ENCODE measurements around the gene TIGD3. TPM values are rescaled to one million over a fixed set of nuclear protein-coding genes. Genes with fewer than 3 reads are reported as not detected.
"Not testable (repeated sequence)": the region's sequence is repeated elsewhere in the genome, so short reads cannot be mapped to it uniquely, and the experiment has no call there.

TIGD3 gene
- total RNA-seq, 4 donors from 2014 or later, result 0.19 to 0.26 (median 0.20) TPM; not detected in 1

DNA sequence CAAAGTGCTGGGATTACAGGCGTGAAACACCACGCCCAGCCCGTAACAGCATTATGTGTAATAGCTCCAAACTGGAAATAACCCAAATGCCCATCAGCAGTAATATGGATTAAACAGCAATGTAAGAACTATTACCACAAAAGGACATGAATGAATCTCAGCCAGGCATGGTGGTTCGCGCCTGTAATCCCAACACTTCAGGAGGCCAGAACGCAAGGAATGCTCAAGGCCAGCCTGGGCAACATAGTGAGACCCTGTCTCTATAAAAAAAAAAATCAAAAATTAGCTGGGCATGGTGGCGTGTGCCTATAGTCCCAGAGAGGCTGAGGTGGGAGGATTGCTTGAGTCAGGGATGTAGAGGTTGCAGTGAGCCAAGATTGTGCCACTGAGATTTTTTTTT, 24.0 kb upstream of the TIGD3 start:
- no peak for TF ChIP-seq CTCF (IDR thresholded peaks at IDR 0.05)
- TF ChIP-seq POLR2A (IDR thresholded peaks at IDR 0.05), result no peak
- no peak overlapping the region for H3K4me3 ChIP-seq (ENCODE audit: low read depth, poor library complexity, severe bottlenecking)
- intact Hi-C loops (cut with DNase I; ENCODE audit: low total_unique reads), result no loop called here
- 44 to 50% methylated on average over 7 of the region's 7 CpGs for WGBS, 2 donors
- no peak for DNase-seq (ENCODE audit: low spot score in 2 of 2)

DNA sequence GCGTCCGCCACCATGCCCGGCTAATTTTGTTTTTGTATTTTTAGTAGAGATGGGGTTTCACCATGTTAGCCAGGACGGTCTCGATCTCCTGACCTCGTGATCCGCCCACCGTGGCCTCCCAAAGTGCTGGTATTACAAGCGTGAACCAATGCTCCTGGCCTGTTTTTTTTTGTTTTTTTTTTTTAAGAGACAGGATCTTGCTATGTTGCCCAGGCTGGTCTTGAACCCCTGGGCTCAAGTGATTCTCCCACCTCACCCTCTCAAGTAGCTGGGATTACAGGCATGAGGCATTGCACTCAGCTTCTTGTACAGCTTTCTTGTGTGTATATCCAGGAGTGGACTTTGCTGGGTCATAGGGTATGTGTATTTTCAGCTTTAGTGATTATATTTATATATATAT, 22.0 kb upstream of the TIGD3 start:
- intact Hi-C loops (cut with DNase I; ENCODE audit: low total_unique reads); DNase-seq (ENCODE audit: low spot score in 2 of 2); H3K4me3 ChIP-seq (ENCODE audit: low read depth, poor library complexity, severe bottlenecking): not testable (repeated sequence)
- WGBS, 2 donors, result 93 to 95% methylated on average over 9 of the region's 9 CpGs

- intact Hi-C loops (cut with DNase I; ENCODE audit: low total_unique reads), result no loop called here
- no peak for DNase-seq (ENCODE audit: low spot score in 2 of 2)
- H3K4me3 ChIP-seq (ENCODE audit: low read depth, poor library complexity, severe bottlenecking), result peak overlapping the region; percentile 84
- 21 to 23% methylated on average over 5 of the region's 5 CpGs for WGBS, 2 donors
- TF ChIP-seq CTCF (IDR thresholded peaks at IDR 0.05), result no peak
- TF ChIP-seq POLR2A (IDR thresholded peaks at IDR 0.05), result no peak
These were observed 19.8 kb upstream of the TIGD3 start for GRCh38 chr11:65334696-65335295.

DNA sequence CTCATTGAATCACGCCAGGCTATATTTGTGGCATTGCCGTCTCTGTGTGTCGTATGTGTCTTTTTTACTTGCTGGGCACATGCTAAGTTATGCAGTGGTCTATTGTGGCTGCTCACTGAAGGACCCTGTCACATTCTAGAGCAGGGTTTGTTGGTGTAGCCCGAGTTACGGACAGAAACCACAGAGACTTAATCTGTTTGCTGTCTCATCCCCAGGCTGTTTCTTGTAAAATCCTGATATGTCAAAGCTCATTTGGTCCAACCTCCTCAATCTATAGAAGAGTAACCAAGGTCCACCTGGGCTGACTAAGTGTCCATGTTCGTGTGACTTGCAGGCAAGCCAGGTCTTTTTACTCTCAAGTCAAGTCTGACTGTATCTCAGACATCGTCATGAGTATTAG, 15.9 kb upstream of the TIGD3 start:
- no peak for TF ChIP-seq POLR2A (IDR thresholded peaks at IDR 0.05)
- no peak for TF ChIP-seq CTCF (IDR thresholded peaks at IDR 0.05)
- H3K4me3 ChIP-seq (ENCODE audit: low read depth, poor library complexity, severe bottlenecking), result no peak overlapping the region
- 87 to 92% methylated on average over 7 of the region's 7 CpGs for WGBS, 2 donors
- intact Hi-C loops (cut with DNase I; ENCODE audit: low total_unique reads), result no loop called here
- DNase-seq (ENCODE audit: low spot score in 2 of 2), result no peak

DNA sequence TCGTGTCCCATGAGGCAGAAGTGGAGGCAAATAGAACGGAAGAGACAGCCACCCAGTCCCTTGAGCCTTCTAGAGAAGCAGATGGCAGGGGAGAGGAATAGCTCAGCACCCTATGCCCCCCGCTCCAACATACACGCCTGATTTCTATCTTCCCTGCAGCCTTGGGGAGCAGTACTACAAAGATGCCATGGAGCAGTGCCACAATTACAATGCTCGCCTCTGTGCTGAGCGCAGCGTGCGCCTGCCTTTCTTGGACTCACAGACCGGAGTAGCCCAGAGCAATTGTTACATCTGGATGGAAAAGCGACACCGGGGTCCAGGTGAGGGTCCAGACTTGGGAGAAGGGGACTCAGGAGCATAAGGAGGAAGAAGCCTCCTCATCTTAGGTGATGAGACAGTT, 14.3 kb upstream of the TIGD3 start:
- H3K4me3 ChIP-seq (ENCODE audit: low read depth, poor library complexity, severe bottlenecking), result no peak overlapping the region
- intact Hi-C loops (cut with DNase I; ENCODE audit: low total_unique reads), result no loop called here
- WGBS, 2 donors, result 85 to 91% methylated on average over 11 of the region's 11 CpGs
- no peak for TF ChIP-seq POLR2A (IDR thresholded peaks at IDR 0.05)
- TF ChIP-seq CTCF (IDR thresholded peaks at IDR 0.05), result no peak
- DNase-seq (ENCODE audit: low spot score in 2 of 2), result no peak

DNA sequence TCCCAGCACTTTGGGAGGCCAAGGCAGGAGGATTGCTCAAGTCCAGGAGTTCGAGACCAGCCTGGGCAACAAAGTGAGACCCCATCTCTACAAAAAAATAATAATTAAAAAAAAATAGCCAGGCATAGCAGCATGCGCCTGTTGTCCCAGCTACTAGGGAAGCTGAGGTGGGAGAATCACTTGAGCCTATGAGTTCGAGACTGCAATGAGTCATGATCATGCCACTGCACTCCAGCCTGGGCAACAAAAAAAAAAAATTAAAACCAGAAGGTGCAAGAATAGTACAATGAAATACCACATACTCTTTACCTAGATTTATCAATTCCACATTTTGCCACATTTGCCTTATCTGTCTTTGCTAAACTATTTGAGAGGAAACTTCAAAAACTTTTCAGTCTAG, 12.7 kb upstream of the TIGD3 start:
- DNase-seq (ENCODE audit: low spot score in 2 of 2), result no peak
- 81 to 89% methylated on average over 3 of the region's 3 CpGs for WGBS, 2 donors
- no peak for TF ChIP-seq POLR2A (IDR thresholded peaks at IDR 0.05)
- TF ChIP-seq CTCF (IDR thresholded peaks at IDR 0.05), result no peak
- intact Hi-C loops (cut with DNase I; ENCODE audit: low total_unique reads), result no loop called here
- H3K4me3 ChIP-seq (ENCODE audit: low read depth, poor library complexity, severe bottlenecking), result no peak overlapping the region

Measured in lower leg skin (tissue), 4 donors.